ENCODE results near the gene SHLD1. TPM values are rescaled to one million over a fixed set of nuclear protein-coding genes. Genes with fewer than 3 reads are reported as not detected.
A peak's percentile ranks its signal among the peaks of the same experiment; 100 is the strongest.

The SHLD1 gene
- total RNA-seq, 1 experiment from 2014 or later = 13.5 TPM

- peak; percentile 42 for DNase-seq (ENCODE audit: low read depth)
These were observed 137.8 kb downstream of the SHLD1 start for GRCh38 chr20:5888041-5888440.

DNA sequence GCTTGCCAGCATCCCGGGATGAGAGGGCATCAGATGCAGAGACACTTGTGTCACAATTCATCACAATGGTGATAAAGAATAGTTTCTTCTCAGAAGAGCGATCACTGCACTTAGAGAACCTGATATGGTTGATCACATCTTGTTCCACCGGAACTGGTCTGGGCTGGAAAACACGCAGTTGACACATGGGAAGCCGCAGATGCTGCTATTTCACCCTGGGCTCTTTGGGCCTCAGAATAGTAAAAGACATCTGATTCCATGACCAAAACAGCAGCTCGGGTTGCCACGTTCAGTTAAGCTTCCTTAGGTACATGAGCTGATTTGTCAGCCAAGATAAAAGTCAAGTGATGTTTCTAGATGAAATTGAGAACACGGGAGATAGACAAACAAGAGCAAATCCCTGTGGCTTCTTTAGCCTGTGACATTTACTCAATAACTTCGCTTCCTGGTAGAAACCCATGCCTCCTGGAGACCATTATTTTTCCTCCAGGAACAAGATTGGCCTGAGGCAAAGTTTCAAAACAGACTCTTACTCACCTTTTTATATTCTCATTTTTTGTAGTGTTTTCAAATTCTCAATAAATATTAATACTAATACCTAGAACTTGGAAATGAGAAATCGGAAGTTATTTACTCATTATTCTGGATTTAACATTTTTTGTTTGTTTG, 140.7 kb downstream of the SHLD1 start:
- DNase-seq (ENCODE audit: low read depth) = peak; percentile 38

- DNase-seq (ENCODE audit: low read depth) = peak; percentile 18
These were observed 142.9 kb downstream of the SHLD1 start for GRCh38 chr20:5893052-5893451.

DNA sequence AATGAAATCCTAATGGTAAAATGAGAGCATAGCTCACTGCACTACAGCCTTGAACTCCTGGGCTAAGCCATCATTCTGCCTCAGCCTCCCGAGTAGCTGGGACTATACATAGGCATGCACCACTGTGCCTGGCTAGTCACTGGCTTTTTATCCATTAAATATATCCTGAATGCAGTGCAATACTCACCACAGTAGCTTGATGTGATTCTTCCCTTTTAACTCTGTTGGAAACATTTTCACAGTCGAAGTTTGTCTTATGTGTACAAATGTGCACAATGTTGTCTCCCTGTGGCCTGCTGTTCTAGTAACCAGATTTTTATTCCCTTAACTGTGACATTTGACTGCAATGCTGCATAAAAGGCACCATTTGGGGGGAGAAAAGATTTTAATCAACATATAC, 143.4 kb downstream of the SHLD1 start:
- DNase-seq (ENCODE audit: low read depth) = no peak

DNA sequence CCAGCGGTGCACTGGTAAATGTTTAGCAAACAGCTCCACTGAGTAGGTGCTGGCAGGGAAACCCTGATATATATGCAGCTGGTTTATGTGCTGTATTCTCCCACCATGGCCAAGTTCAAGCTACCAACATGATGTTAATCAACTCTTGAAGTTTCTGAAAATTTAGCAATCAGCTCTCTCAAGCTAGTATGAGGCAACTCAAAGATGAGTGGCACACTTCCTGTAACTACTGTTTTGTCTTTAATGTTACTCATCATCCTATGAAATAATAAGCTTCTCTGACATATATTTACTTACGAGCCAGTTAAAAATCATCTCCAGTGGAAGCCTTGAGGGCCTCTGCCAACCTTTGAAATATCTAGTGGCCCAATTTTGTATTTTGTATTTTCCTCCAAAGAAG, 145.4 kb downstream of the SHLD1 start:
- no peak for DNase-seq (ENCODE audit: low read depth)

GRCh38 chr20:5899444-5899843, 149.2 kb downstream of the SHLD1 start:
- DNase-seq (ENCODE audit: low read depth) = no peak

DNA sequence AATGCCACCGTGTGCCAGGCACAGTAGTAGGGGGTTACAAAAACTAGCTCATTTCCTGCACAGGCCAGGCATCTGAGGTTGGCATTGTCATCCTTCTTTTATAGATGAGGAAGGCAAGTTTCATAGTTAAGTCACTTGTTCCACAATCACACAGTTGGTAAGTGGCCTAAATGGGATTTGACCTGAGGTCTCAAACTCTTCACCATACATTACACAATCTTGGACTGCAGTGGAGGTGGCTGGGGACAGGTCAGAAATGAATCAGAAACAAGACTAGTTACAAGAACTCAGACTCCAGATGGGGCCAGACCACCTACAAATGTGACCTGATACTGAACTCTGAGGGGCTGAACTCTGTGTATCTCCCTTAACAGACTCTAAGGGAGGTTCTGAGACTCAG, 150.7 kb downstream of the SHLD1 start:
- no peak for DNase-seq (ENCODE audit: low read depth)

DNA sequence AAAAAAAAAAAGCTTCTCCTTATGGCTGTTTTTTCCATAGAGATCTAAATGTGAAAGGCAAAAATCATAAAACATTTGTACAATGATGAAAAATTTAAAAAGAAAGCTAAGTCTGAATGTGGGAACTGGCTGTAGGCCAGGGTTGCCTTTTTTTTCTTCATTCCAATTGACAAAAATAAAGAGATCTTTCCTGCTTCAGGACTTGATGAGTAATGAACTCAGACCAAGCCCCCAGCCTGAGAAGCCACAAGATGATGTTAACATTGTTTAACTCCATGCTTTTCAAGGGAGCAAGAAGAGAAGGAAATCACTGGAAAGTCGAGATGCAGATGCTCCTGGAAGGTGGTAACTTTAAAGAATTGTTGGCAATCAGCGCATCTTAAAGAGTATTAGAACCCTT, 158.8 kb downstream of the SHLD1 start:
- DNase-seq (ENCODE audit: low read depth) = peak; percentile 24

- no peak for DNase-seq (ENCODE audit: low read depth)
These were observed 160.0 kb downstream of the SHLD1 start for GRCh38 chr20:5910186-5910585.

DNA sequence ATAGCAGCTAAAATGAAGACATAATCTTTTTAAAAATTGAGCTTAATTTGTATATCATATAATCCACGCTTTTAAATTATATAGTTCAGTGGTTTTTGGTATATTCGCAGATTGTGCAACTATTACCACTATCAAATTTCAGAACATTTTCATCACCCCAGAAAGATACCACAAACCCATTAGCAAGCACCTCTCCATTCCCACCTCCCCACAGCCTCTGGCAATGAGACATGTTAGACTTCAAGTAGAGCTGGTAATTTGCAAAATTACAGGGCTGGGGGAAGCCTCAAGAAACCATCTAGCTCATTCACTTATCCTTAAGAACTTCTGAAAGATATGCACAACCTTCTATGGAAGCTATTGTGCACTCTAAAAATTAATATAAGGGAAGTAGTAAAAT, 163.0 kb downstream of the SHLD1 start:
- DNase-seq (ENCODE audit: low read depth) = no peak

Other genes with a start within 250 kb of the SHLD1 start
- 8.0 and 17.1 TPM in 2 replicates for gene GPCPD1, start 139.4 kb upstream of the SHLD1 start, total RNA-seq (2014; rRNA removed; shearing (Covaris generic))
- 0.64 TPM in 1 of 2 replicates, not detected in the other for gene CHGB, start 161.1 kb downstream of the SHLD1 start, total RNA-seq (2014; rRNA removed; shearing (Covaris generic))
- 31.3 and 34.2 TPM in 2 replicates for gene TRMT6, start 200.1 kb downstream of the SHLD1 start, total RNA-seq (2014; rRNA removed; shearing (Covaris generic))
- 30.4 and 36.2 TPM in 2 replicates for gene MCM8, start 200.3 kb downstream of the SHLD1 start, total RNA-seq (2014; rRNA removed; shearing (Covaris generic))

Measured in M059J (cell line).